Activated CD4-positive, alpha-beta memory T cell treated with anti-CD3 and anti-CD28 coated beads, Interleukin-2, amount 10 ng/mL, durations not matched to agents 7 days and 5 days (primary cell): ENCODE measurements around the gene CLPTM1L. TPM values are rescaled to one million over a fixed set of nuclear protein-coding genes. Genes with fewer than 3 reads are reported as not detected.
"Not testable (repeated sequence)": the region's sequence is repeated elsewhere in the genome, so short reads cannot be mapped to it uniquely, and the experiment has no call there.

Source experiments
- CTCF ChIA-PET: fragments of 350-600 bp; sonication (Branson Sonifier 250); formaldehyde crosslinking; loops from one replicate; lab custom pipeline; 2021; ENCODE audit warnings: antibody characterized with exemption, inconsistent platforms; lab: Charles Lee
- POLR2A ChIA-PET: fragments of 350-600 bp; sonication (Branson Sonifier 250); formaldehyde crosslinking; loops from one replicate; lab custom pipeline; 2021; ENCODE audit warnings: antibody characterized with exemption; lab: Charles Lee
- DNase-seq: peaks from one replicate; pipeline ENCODE4 v3.0.0-alpha.2; 2020
- H3K27ac Mint-ChIP-seq: one replicate; pipeline ENCODE4 v1.8.0; 2021; ENCODE audit warnings: mild to moderate bottlenecking, mixed read lengths
- H3K27me3 Mint-ChIP-seq: one replicate; pipeline ENCODE4 v1.8.0; 2021; ENCODE audit warnings: mixed read lengths
- H3K36me3 Mint-ChIP-seq: one replicate; pipeline ENCODE4 v1.8.0; 2021; ENCODE audit warnings: low read depth, mixed read lengths
- H3K4me1 Mint-ChIP-seq: one replicate; pipeline ENCODE4 v1.8.0; 2021; ENCODE audit warnings: mixed read lengths
- H3K4me3 Mint-ChIP-seq: one replicate; pipeline ENCODE4 v1.8.0; 2021; ENCODE audit warnings: mild to moderate bottlenecking, mixed read lengths
- H3K9me3 Mint-ChIP-seq: one replicate; pipeline ENCODE4 v1.8.0; 2021; ENCODE audit warnings: mixed read lengths
- total RNA-seq, 2 experiments: library from RNA; stranded (reverse); gene quantifications; one replicate each; pipeline ENCODE4 v1.2.3, GENCODE V29; 2021

The CLPTM1L gene
- total RNA-seq, 2 experiments from 2014 or later = 99.7 to 101 TPM

- peaks cover 5% of the 10 kb centered on the region for H3K4me1 Mint-ChIP-seq
Observed at GRCh38 chr5:1330847-1331831, 13.8 kb downstream of the CLPTM1L start.

GRCh38 chr5:1330146-1330846 lies 14.6 kb downstream of the CLPTM1L start:
- no peak overlapping the region for H3K27ac Mint-ChIP-seq
- H3K4me3 Mint-ChIP-seq = no peak overlapping the region
- peaks cover 45% of the 10 kb centered on the region for H3K36me3 Mint-ChIP-seq
- no peaks in the 10 kb centered on the region for H3K27me3 Mint-ChIP-seq
- DNase-seq = no peak
- H3K9me3 Mint-ChIP-seq = no peaks in the 10 kb centered on the region
- H3K4me1 Mint-ChIP-seq = peaks cover 2% of the 10 kb centered on the region
- CTCF ChIA-PET = no interaction called here
- POLR2A ChIA-PET = no interaction called here

More at GRCh38 chr5:1330847-1331831, 13.8 kb downstream of the CLPTM1L start:
- Mint-ChIP-seq H3K36me3 (peaks cover 44% of the 10 kb centered on the region), H3K4me3 (no peak overlapping the region), H3K9me3 (no peaks in the 10 kb centered on the region), H3K27ac (no peak overlapping the region), H3K27me3 (no peaks in the 10 kb centered on the region)
- no peak for DNase-seq
- POLR2A ChIA-PET = interaction anchor here (1.7 kb wide), 1 partner anchor 13 kb away, joined by 9 read pairs; the partner anchor contains the start of gene CLPTM1L
- CTCF ChIA-PET = no interaction called here

- H3K4me1 Mint-ChIP-seq = peaks cover 2% of the 10 kb centered on the region
- no peak overlapping the region for H3K27ac Mint-ChIP-seq
- DNase-seq = no peak
- POLR2A ChIA-PET = interaction anchor here (1.5 kb wide), 1 partner anchor 12 kb away, joined by 6 read pairs; no protein-coding TSS in a partner anchor
- no peaks in the 10 kb centered on the region for H3K27me3 Mint-ChIP-seq
- H3K9me3 Mint-ChIP-seq = no peaks in the 10 kb centered on the region
- CTCF ChIA-PET = interaction anchor here (1.0 kb wide), 1 partner anchor 74 kb away, joined by 3 read pairs; no protein-coding TSS in a partner anchor
- H3K36me3 Mint-ChIP-seq = peaks cover 41% of the 10 kb centered on the region
- H3K4me3 Mint-ChIP-seq = no peak overlapping the region
Observed at GRCh38 chr5:1329111-1329579, 15.8 kb downstream of the CLPTM1L start.

GRCh38 chr5:1328237-1329110 lies 16.4 kb downstream of the CLPTM1L start:
- ChIA-PET POLR2A (interaction anchor here (1.5 kb wide), 1 partner anchor 11 kb away, joined by 6 read pairs; no protein-coding TSS in a partner anchor), CTCF (interaction anchor here (1.0 to 1.9 kb wide), 3 partner anchors 16 to 74 kb away, joined by 3 to 5 read pairs (median 3); no protein-coding TSS in a partner anchor)
- not testable (repeated sequence) for H3K27ac Mint-ChIP-seq, H3K27me3 Mint-ChIP-seq, H3K4me1 Mint-ChIP-seq, H3K9me3 Mint-ChIP-seq, DNase-seq, H3K4me3 Mint-ChIP-seq
- H3K36me3 Mint-ChIP-seq = peaks cover 42% of the 10 kb centered on the region

GRCh38 chr5:1326901-1327756 lies 17.8 kb downstream of the CLPTM1L start:
- ChIA-PET POLR2A (interaction anchor here (1.1 kb wide), 1 partner anchor 10 kb away, joined by 3 read pairs; no protein-coding TSS in a partner anchor), CTCF (interaction anchor here (1.0 to 1.9 kb wide), 3 partner anchors 11 to 73 kb away, joined by 3 to 5 read pairs (median 4); no protein-coding TSS in a partner anchor)
- not testable (repeated sequence) for H3K4me1 Mint-ChIP-seq, H3K27me3 Mint-ChIP-seq, H3K9me3 Mint-ChIP-seq, H3K27ac Mint-ChIP-seq, DNase-seq, H3K4me3 Mint-ChIP-seq
- peaks cover 33% of the 10 kb centered on the region for H3K36me3 Mint-ChIP-seq

GRCh38 chr5:1326532-1326875 lies 18.4 kb downstream of the CLPTM1L start:
- DNase-seq, H3K9me3 Mint-ChIP-seq, H3K4me3 Mint-ChIP-seq, H3K27me3 Mint-ChIP-seq, H3K4me1 Mint-ChIP-seq: not testable (repeated sequence)
- POLR2A ChIA-PET = interaction anchor here (0.6 to 1.1 kb wide), 2 partner anchors 9 to 174 kb away, joined by 3 read pairs; no protein-coding TSS in a partner anchor
- Mint-ChIP-seq H3K27ac (peak overlapping the region; percentile 42), H3K36me3 (peaks cover 33% of the 10 kb centered on the region)
- CTCF ChIA-PET = interaction anchor here (1.0 to 1.9 kb wide), 3 partner anchors 11 to 72 kb away, joined by 3 to 5 read pairs (median 4); no protein-coding TSS in a partner anchor

- peaks cover 38% of the 10 kb centered on the region for H3K36me3 Mint-ChIP-seq
- no peaks in the 10 kb centered on the region for H3K9me3 Mint-ChIP-seq
- H3K27me3 Mint-ChIP-seq = no peaks in the 10 kb centered on the region
- POLR2A ChIA-PET = interaction anchor here (0.6 to 1.1 kb wide), 2 partner anchors 9 to 173 kb away, joined by 3 read pairs; no protein-coding TSS in a partner anchor
- peaks cover 2% of the 10 kb centered on the region for H3K4me1 Mint-ChIP-seq
- H3K4me3 Mint-ChIP-seq = no peak overlapping the region
- CTCF ChIA-PET = interaction anchor here (0.8 to 1.9 kb wide), 3 partner anchors 9 to 13 kb away, joined by 4 to 5 read pairs (median 4); no protein-coding TSS in a partner anchor
- H3K27ac Mint-ChIP-seq = peak overlapping the region; percentile 42
- no peak for DNase-seq
Observed at GRCh38 chr5:1325870-1326531, 18.9 kb downstream of the CLPTM1L start.

- ChIA-PET POLR2A (no interaction called here), CTCF (interaction anchor here (0.8 kb wide), 1 partner anchor 8 kb away, joined by 4 read pairs; no protein-coding TSS in a partner anchor)
- Mint-ChIP-seq H3K27me3 (no peaks in the 10 kb centered on the region), H3K4me1 (peaks cover 2% of the 10 kb centered on the region), H3K36me3 (peaks cover 42% of the 10 kb centered on the region), H3K9me3 (no peaks in the 10 kb centered on the region), H3K27ac (no peak overlapping the region), H3K4me3 (no peak overlapping the region)
- DNase-seq = no peak
Observed at GRCh38 chr5:1325191-1325741, 19.6 kb downstream of the CLPTM1L start.

- no peaks in the 10 kb centered on the region for H3K9me3 Mint-ChIP-seq
- H3K4me1 Mint-ChIP-seq = peaks cover 2% of the 10 kb centered on the region
- DNase-seq = no peak
- ChIA-PET CTCF (no interaction called here), POLR2A (no interaction called here)
- no peaks in the 10 kb centered on the region for H3K27me3 Mint-ChIP-seq
- no peak overlapping the region for H3K4me3 Mint-ChIP-seq
- no peak overlapping the region for H3K27ac Mint-ChIP-seq
- H3K36me3 Mint-ChIP-seq = peaks cover 45% of the 10 kb centered on the region
Observed at GRCh38 chr5:1324719-1325190, 20.1 kb downstream of the CLPTM1L start.

- ChIA-PET POLR2A (no interaction called here), CTCF (interaction anchor here (0.9 kb wide), 1 partner anchor 11 kb away, joined by 3 read pairs; no protein-coding TSS in a partner anchor)
- peaks cover 49% of the 10 kb centered on the region for H3K36me3 Mint-ChIP-seq
- peaks cover 2% of the 10 kb centered on the region for H3K4me1 Mint-ChIP-seq
- H3K27me3 Mint-ChIP-seq = no peaks in the 10 kb centered on the region
- no peak for DNase-seq
- H3K4me3 Mint-ChIP-seq = no peak overlapping the region
- no peaks in the 10 kb centered on the region for H3K9me3 Mint-ChIP-seq
- H3K27ac Mint-ChIP-seq = no peak overlapping the region
Observed at GRCh38 chr5:1324301-1324700, 20.6 kb downstream of the CLPTM1L start.
